Lung (tissue), 12 donors: ENCODE data around the gene PLA2G4F. TPM values are rescaled to one million over a fixed set of nuclear protein-coding genes. Genes with fewer than 3 reads are reported as not detected.

Source experiments
- ATAC-seq: fragments of 200-7000 bp; cut with Tn5 transposase; one replicate; pipeline ENCODE4 v1.9.1; 2020; ENCODE audit warnings: moderate number of reproducible peaks; ENCODE audit not compliant: insufficient read depth, low FRiP score
- DNase-seq, 3 donors: peaks; one replicate each; pipeline ENCODE4 v3.0.0-alpha.2; 2013 to 2017
- H3K27ac ChIP-seq, 2 donors: one replicate each; pipeline ENCODE4 v1.5.1; 2013; ENCODE audit warnings: mild to moderate bottlenecking in 2 of 2, moderate library complexity in 2 of 2, control low read depth in 1 of 2, inconsistent platforms in 1 of 2, low read depth in 1 of 2, low read length in 1 of 2
- H3K27me3 ChIP-seq, 3 donors: one replicate each; pipeline ENCODE4 v1.5.1; 2013; ENCODE audit warnings: low read length in 2 of 3; ENCODE audit not compliant: control insufficient read depth in 3 of 3, insufficient read depth in 3 of 3
- H3K36me3 ChIP-seq, 4 donors: one replicate each; pipeline ENCODE4 v1.5.1; 2013; ENCODE audit warnings: low read length in 4 of 4, mild to moderate bottlenecking in 1 of 4, moderate library complexity in 1 of 4; ENCODE audit not compliant: control insufficient read depth in 4 of 4, insufficient read depth in 4 of 4
- H3K4me1 ChIP-seq, 5 donors: one replicate each; pipeline ENCODE4 v1.5.1; 2013; ENCODE audit warnings: low read length in 5 of 5, mild to moderate bottlenecking in 2 of 5, moderate library complexity in 1 of 5; ENCODE audit not compliant: control insufficient read depth in 5 of 5, insufficient read depth in 5 of 5
- H3K4me3 ChIP-seq: one replicate; pipeline ENCODE4 v1.5.1; 2013; ENCODE audit warnings: mild to moderate bottlenecking, control low read depth, moderate library complexity
- H3K9ac ChIP-seq, 2 donors: one replicate each; pipeline ENCODE4 v1.5.1; 2013; ENCODE audit warnings: low read length in 2 of 2, control low read depth in 1 of 2; ENCODE audit not compliant: insufficient read depth in 1 of 2
- H3K9me3 ChIP-seq, 4 donors: one replicate each; pipeline ENCODE4 v1.5.1; 2013; ENCODE audit warnings: low read length in 3 of 4, mild to moderate bottlenecking in 1 of 4, moderate library complexity in 1 of 4; ENCODE audit not compliant: control insufficient read depth in 4 of 4, insufficient read depth in 3 of 4
- CTCF ChIP-seq: IDR thresholded peaks from 2 replicates; pipeline ENCODE4 v1.5.1; 2012; ENCODE audit warnings: mild to moderate bottlenecking; ENCODE audit errors: control extremely low read depth, extremely low read depth
- WGBS, 2 donors: extraction: QIAGEN DNeasy Blood & Tissue Kit; methylation state at CpG; one replicate each; pipeline ENCODE4 v1.1.7; 2013; 5-methylcytosine and 5-hydroxymethylcytosine counted together
- polyA plus RNA-seq, 2 donors: library from polyadenylated mRNA; stranded (reverse); fragments of 200-250 nt; gene quantifications; one replicate each; pipeline ENCODE4 v1.2.1, GENCODE V29; 2013
- total RNA-seq, 2 donors: library from RNA; depleted of rRNA in 1 of 2; stranded (reverse); fragments of >200 nt in 1 of 2; gene quantifications; one replicate each; pipeline ENCODE4 v1.2.1, GENCODE V29; 2014 to 2021
- donor health status: control.
- donor health status: control.
- donor health status: Bipolar disorder and iron deficiency.
- donor health status: healthy.
- donor health status: DM: yes; HTN: yes; CAD: no.

PLA2G4F gene
- total and polyA plus RNA-seq, 4 donors: 10.9 to 116 (median 41.8) TPM

GRCh38 chr15:42159381-42160015 lies 3.1 kb upstream of the PLA2G4F start:
- H3K9me3 ChIP-seq: no peaks in the 10 kb centered on the region
- H3K27ac ChIP-seq: peak overlapping the region; percentile 9 to 76
- TF ChIP-seq CTCF: no peak
- peak; percentile 36 to 47 (median 39) for DNase-seq
- H3K27me3 ChIP-seq: no peaks in the 10 kb centered on the region
- WGBS, 2 donors: 74 to 88% methylated on average over 18 of the region's 18 CpGs
- H3K4me1 ChIP-seq: peaks cover 0 to 8% (median 4%) of the 10 kb centered on the region in 5 donors
- ATAC-seq: no peak
- H3K9ac ChIP-seq: no peak overlapping the region
- peaks cover 17 to 49% (median 31%) of the 10 kb centered on the region in 4 donors for H3K36me3 ChIP-seq
- H3K4me3 ChIP-seq: no peak overlapping the region

- peak overlapping the region in 1 of 2 donors; percentile 76 for H3K27ac ChIP-seq
- DNase-seq (no peak), ATAC-seq (no peak)
- WGBS, 2 donors: 88 to 92% methylated on average over 10 of the region's 10 CpGs
- peaks cover 0 to 8% (median 4%) of the 10 kb centered on the region in 5 donors for H3K4me1 ChIP-seq
- H3K36me3 ChIP-seq: peaks cover 17 to 44% (median 28%) of the 10 kb centered on the region in 4 donors
- no peak overlapping the region for H3K4me3 ChIP-seq
- H3K9me3 ChIP-seq: no peaks in the 10 kb centered on the region
- H3K27me3 ChIP-seq: no peaks in the 10 kb centered on the region
- no peak overlapping the region for H3K9ac ChIP-seq
- no peak for TF ChIP-seq CTCF
Observed at GRCh38 chr15:42158941-42159340, 2.5 kb upstream of the PLA2G4F start.

DNA sequence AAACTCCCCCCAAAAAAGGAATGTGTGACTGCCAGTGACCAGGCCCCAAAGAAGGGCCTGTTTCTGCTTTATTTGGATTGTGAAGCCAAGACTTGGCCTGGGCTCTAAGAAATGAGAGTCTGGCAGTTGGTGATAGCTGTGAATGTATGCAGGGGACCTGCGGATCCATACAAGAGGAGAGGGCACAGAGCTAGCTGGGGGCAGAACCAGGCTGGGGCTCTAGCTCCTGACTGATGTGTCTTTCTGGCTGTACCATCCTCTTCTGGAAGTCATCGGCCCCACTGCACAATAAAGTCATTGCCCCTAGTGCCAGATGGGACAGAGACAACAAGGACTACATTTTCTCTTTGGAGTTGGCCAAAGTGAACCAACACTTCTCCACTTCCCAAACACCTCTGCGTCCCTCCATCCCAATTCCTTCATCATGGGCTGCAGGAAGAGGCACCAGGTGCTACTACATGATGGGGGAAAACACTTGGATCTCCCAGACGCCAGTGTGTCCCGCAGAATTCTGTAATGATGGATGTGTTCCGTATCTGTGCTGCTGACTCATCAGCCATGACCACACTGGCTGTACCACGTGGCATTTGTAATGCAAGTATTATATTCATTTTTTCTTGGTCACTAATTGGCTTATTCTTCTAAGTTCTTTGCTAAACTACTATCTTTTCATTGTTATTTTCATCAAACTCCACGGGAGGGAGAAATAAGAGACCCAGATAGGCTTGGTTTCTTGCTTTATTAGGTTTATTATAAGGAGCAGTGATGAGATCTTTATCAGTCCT lies 1.7 kb upstream of the PLA2G4F start:
- no peak for TF ChIP-seq CTCF
- WGBS, 2 donors: 69 to 71% methylated on average over 8 of the region's 8 CpGs
- Histone ChIP-seq H3K4me3 (no peak overlapping the region), H3K9me3 (no peaks in the 10 kb centered on the region), H3K9ac (no peak overlapping the region), H3K4me1 (peaks cover 0 to 9% (median 4%) of the 10 kb centered on the region in 5 donors), H3K36me3 (peaks cover 14 to 38% (median 24%) of the 10 kb centered on the region in 4 donors), H3K27me3 (no peaks in the 10 kb centered on the region), H3K27ac (no peak overlapping the region)
- DNase-seq (no peak), ATAC-seq (no peak)
